IMR-90 (cell line): ENCODE results near the gene TRIM17. TPM values are rescaled to one million over a fixed set of nuclear protein-coding genes. Genes with fewer than 3 reads are reported as not detected.

Experiments
- ATAC-seq: fragments of 200-7000 bp; cut with Tn5 transposase; 2 replicates; pipeline ENCODE4 v1.9.1; 2020; ENCODE audit warnings: low read depth, mild to moderate bottlenecking, moderate library complexity
- BruUV-seq: library from RNA; stranded (reverse); fragments of 400-500 nt; replicated peaks from 2 replicates; lab custom pipeline; 2021; lab: Mats Ljungman, UMichigan
- CTCF ChIA-PET: fragments of 300-600 bp; formaldehyde crosslinking; extraction: SDS; loops from one replicate; lab custom pipeline; 2021; ENCODE audit warnings: antibody characterized with exemption; lab: Yijun Ruan, JAX
- POLR2A ChIA-PET: fragments of 300-600 bp; sonication (Branson Sonifier 250); formaldehyde crosslinking; loops from one replicate; lab custom pipeline; 2022; ENCODE audit warnings: antibody characterized with exemption; ENCODE audit not compliant: unreplicated experiment; lab: Charles Lee
- DNase-seq: peaks from one replicate; pipeline ENCODE4 v3.0.0; 2013
- H2AFZ ChIP-seq: replicated peaks from 2 replicates; pipeline ENCODE3; 2013; ENCODE audit warnings: low read length, mild to moderate bottlenecking; ENCODE audit not compliant: poor library complexity
- H2AK5ac ChIP-seq: 2 replicates; pipeline ENCODE4 v1.6.1; 2013; ENCODE audit warnings: low read depth, low read length, inconsistent platforms
- H2AK9ac ChIP-seq: replicated peaks from 2 replicates; pipeline ENCODE3; 2013; ENCODE audit warnings: mild to moderate bottlenecking, low read depth, low read length, moderate library complexity; ENCODE audit not compliant: poor library complexity
- H2BK120ac ChIP-seq: 2 replicates; pipeline ENCODE4 v1.6.1; 2013; ENCODE audit warnings: low read depth, low read length, inconsistent platforms
- H2BK15ac ChIP-seq: 3 replicates; pipeline ENCODE4 v1.6.1; 2013; ENCODE audit warnings: low read depth, low read length, inconsistent platforms
- H2BK20ac ChIP-seq: 2 replicates; pipeline ENCODE4 v1.6.1; 2013; ENCODE audit warnings: low read depth, mild to moderate bottlenecking, inconsistent platforms, low read length, moderate library complexity
- H2BK5ac ChIP-seq: 2 replicates; pipeline ENCODE4 v1.6.1; 2013; ENCODE audit warnings: mild to moderate bottlenecking, low read depth, low read length, inconsistent platforms; ENCODE audit not compliant: poor library complexity, severe bottlenecking
- H3K14ac ChIP-seq: replicated peaks from 2 replicates; pipeline ENCODE4 v1.6.1; 2013; ENCODE audit warnings: low read depth, low read length, inconsistent platforms
- H3K18ac ChIP-seq: 2 replicates; pipeline ENCODE4 v1.6.1; 2013; ENCODE audit warnings: low read depth, low read length, control low read depth
- H3K23ac ChIP-seq: 2 replicates; pipeline ENCODE4 v1.6.1; 2013; ENCODE audit warnings: low read depth, low read length, inconsistent platforms
- H3K27ac ChIP-seq: 2 replicates; pipeline ENCODE4 v1.5.1; 2013; ENCODE audit warnings: mild to moderate bottlenecking, control low read depth, low read length; ENCODE audit not compliant: insufficient read depth
- H3K27me3 ChIP-seq: 2 replicates; pipeline ENCODE4 v1.6.1; 2013; ENCODE audit warnings: low read length; ENCODE audit not compliant: control insufficient read depth, insufficient read depth
- H3K36me3 ChIP-seq: 2 replicates; pipeline ENCODE4 v1.6.1; 2013; ENCODE audit warnings: low read length, mixed read lengths; ENCODE audit not compliant: control insufficient read depth, insufficient read depth
- H3K4ac ChIP-seq: 2 replicates; pipeline ENCODE4 v1.6.1; 2013; ENCODE audit warnings: low read depth, low read length, inconsistent platforms
- H3K4me1 ChIP-seq: 2 replicates; pipeline ENCODE4 v1.6.1; 2013; ENCODE audit warnings: low read length, mixed read lengths; ENCODE audit not compliant: control insufficient read depth, insufficient read depth
- H3K4me2 ChIP-seq: 2 replicates; pipeline ENCODE4 v1.6.1; 2013; ENCODE audit warnings: low read depth, mild to moderate bottlenecking, control low read depth, low read length, moderate library complexity
- H3K4me3 ChIP-seq: 2 replicates; pipeline ENCODE4 v1.5.1; 2013; ENCODE audit warnings: low read depth, mild to moderate bottlenecking, control low read depth, low read length, moderate library complexity; ENCODE audit not compliant: insufficient read depth
- H3K56ac ChIP-seq: 2 replicates; pipeline ENCODE4 v1.6.1; 2013; ENCODE audit warnings: low read length, inconsistent platforms; ENCODE audit not compliant: insufficient read depth; ENCODE audit errors: extremely low read depth
- H3K79me1 ChIP-seq, 2 experiments: 2 replicates each; pipeline ENCODE4 v1.6.1; 2013; ENCODE audit warnings: low read length in 2 of 2, inconsistent platforms in 1 of 2, low read depth in 1 of 2
- H3K9ac ChIP-seq: 2 replicates; pipeline ENCODE4 v1.6.1; 2013; ENCODE audit warnings: low read depth, low read length, control low read depth
- H3K9me1 ChIP-seq: 2 replicates; pipeline ENCODE4 v1.6.1; 2013; ENCODE audit warnings: low read length, inconsistent platforms; ENCODE audit not compliant: insufficient read depth
- H3K9me3 ChIP-seq: 2 replicates; pipeline ENCODE4 v1.6.1; 2013; ENCODE audit warnings: low read length; ENCODE audit not compliant: control insufficient read depth, insufficient read depth
- H4K20me1 ChIP-seq: 2 replicates; pipeline ENCODE4 v1.6.1; 2013; ENCODE audit warnings: low read length, inconsistent platforms; ENCODE audit not compliant: insufficient read depth
- H4K5ac ChIP-seq: 2 replicates; pipeline ENCODE4 v1.6.1; 2013; ENCODE audit warnings: mild to moderate bottlenecking, low read depth, low read length, control low read depth
- H4K8ac ChIP-seq, 2 experiments: 2 replicates each; pipeline ENCODE4 v1.6.1; 2013; ENCODE audit warnings: low read depth in 2 of 2, low read length in 2 of 2, control low read depth in 1 of 2, inconsistent platforms in 1 of 2
- H4K91ac ChIP-seq: 2 replicates; pipeline ENCODE4 v1.6.1; 2013; ENCODE audit warnings: low read depth, low read length, inconsistent platforms; ENCODE audit not compliant: insufficient read depth
- BHLHE40 ChIP-seq: fragments of 150-350 bp; IDR thresholded peaks from 2 replicates; pipeline ENCODE4 v1.6.1; 2016; ENCODE audit warnings: mild to moderate bottlenecking, low read depth, low read length
- CEBPB ChIP-seq: IDR thresholded peaks from 2 replicates; pipeline ENCODE4 v1.6.1; 2012; ENCODE audit warnings: low read depth, low read length, improper control_type of control experiment
- MAFK ChIP-seq: IDR thresholded peaks from 2 replicates; pipeline ENCODE4 v1.6.1; 2012; ENCODE audit warnings: low read depth, low read length, improper control_type of control experiment
- MAZ ChIP-seq: IDR thresholded peaks from 2 replicates; pipeline ENCODE4 v1.6.1; 2012; ENCODE audit warnings: low read depth, mild to moderate bottlenecking, low read length, improper control_type of control experiment, moderate library complexity, borderline replicate concordance
- WGBS, 2 experiments: methylation state at CpG; one replicate each; pipeline versions ENCODE4 v1.1.5 to v1.1.7; 2013; ENCODE audit warnings: missing lambda C conversion rate in 2 of 2; ENCODE audit not compliant: insufficient read length in 1 of 2; ENCODE audit errors: extremely low coverage in 2 of 2; 5-methylcytosine and 5-hydroxymethylcytosine counted together
- dilution Hi-C: fragments of 300-500 bp; cut with HindIII; formaldehyde crosslinking; loops from one replicate; pipeline ENCODE4 v1.14.3; 2018; ENCODE audit warnings: low sequenced_read_pairs; ENCODE audit not compliant: unreplicated experiment
- in situ Hi-C: fragments of 300-500 bp; cut with MboI; formaldehyde crosslinking; loops from 3 replicates; pipeline ENCODE4 v1.14.3; 2019; ENCODE audit warnings: low sequenced_read_pairs, inconsistent platforms, mixed read lengths
- intact Hi-C: fragments of 100-400 bp; cut with micrococcal nuclease; formaldehyde crosslinking; loops from 2 replicates; pipeline ENCODE4 v1.10.0; 2022
- polyA plus RNA-seq, 3 experiments: library from polyadenylated mRNA; depleted of rRNA; stranded (reverse); fragments of >200 nt; gene quantifications; 2 replicates each; pipeline ENCODE4 v1.2.3, GENCODE V29; 2012; ENCODE audit warnings: low replicate concordance in 1 of 3
- total RNA-seq: library from RNA; depleted of rRNA; stranded (reverse); fragments of >200 nt; gene quantifications from 2 replicates; pipeline ENCODE4 v1.2.3, GENCODE V29; 2012

Gene TRIM17
- total and polyA plus RNA-seq, 2 of the 4 experiments (the other 2 are of a cell fraction), result 0.39 TPM; not detected in 1

DNA sequence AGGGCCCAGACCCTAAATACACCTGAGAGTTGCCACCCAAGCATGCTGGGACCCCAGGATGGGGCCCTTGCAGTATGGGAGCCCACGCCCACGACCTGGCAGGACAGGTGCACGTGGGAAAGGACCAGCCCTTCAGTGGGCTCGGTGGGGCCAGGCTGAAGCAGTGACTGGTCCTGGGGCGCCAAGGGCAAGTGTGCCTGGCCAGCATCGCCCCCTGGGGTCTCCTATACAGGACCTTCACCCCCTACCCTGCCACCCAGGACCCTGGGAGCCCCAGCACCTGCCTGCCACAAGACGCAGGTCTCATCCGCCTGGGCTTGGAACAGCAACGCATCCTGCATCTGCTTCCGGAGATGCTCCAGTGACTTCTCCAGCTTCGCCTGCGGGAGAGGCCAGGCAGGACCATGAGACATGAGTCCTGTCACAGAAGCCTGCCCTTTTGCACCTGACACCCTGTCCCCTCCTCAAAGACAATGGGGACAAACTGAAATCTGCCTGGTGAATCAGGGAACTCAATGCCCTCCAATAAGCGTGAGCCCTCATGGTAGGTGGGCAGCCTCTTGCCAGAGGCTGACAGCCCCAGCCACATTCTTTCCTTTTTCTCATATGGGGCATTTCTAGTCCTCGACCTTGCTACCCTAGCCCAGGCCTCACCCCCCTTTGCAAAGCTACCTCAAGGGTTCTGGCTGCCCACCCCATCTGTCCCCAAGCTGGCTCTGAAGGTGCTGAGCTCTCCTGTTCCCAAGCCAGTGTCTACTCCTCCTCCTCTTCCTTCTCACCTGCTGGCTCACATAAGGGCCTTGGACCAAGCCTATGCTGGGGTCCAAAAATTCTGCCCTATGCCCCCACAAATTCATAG, 14.7 kb downstream of the TRIM17 start (continued):
- no peak for TF ChIP-seq MAZ

DNA sequence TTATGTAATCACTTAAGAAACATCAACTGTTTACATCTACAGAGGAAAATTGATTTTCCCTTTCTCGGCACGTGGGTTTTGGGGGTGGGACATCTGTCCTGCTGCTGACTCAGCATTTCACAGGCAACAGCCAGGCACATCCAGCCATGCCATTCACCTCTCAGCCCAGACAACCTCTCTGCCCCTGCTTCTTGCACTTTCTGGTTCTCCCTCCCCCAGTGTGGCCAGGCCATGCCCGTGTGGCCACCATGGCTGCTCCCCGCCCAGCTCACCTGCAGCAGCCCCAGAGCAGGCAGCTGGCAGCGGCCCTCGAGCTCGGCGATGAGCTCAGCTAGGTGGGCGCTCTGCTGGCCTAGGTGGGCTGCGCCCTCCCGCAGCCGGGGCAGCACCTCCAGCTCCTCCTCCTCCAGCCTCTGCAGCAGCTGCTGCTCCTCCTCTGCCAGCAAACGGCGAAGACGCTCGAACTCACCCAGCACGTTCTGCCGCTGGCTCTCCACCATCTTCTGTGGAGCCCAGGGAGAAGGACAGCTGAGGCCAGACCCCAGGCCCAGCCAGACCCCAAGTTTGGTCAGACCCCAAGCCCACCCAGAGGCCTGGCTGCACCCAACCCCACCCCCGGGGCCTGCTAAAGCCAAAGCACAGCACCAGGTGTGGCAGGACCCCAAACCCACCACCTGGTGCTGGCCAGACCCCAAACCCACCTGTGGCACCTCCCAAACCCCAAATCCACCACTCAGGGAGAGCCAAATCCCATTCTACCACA, 15.8 kb downstream of the TRIM17 start:
- Histone ChIP-seq H2BK20ac (no peak overlapping the region), H3K4me3 (no peak overlapping the region), H3K56ac (no peak overlapping the region), H2BK120ac (no peak overlapping the region), H4K5ac (no peak overlapping the region), H3K36me3 (peaks cover 50% of the 10 kb centered on the region), H3K4me1 (peaks cover 11% of the 10 kb centered on the region), H2AFZ (no peak overlapping the region), H4K8ac (no peak overlapping the region), H3K9ac (no peak overlapping the region), H3K4ac (no peak overlapping the region), H3K27me3 (no peaks in the 10 kb centered on the region), H3K9me1 (peaks cover 2% of the 10 kb centered on the region; the same call in 1 of the 2 replicates), H3K18ac (no peak overlapping the region), H3K14ac (no peak overlapping the region), H2BK15ac (no peak overlapping the region), H3K27ac (no peak overlapping the region), H4K91ac (no peak overlapping the region), H2AK5ac (no peak overlapping the region), H4K20me1 (peaks cover 67% of the 10 kb centered on the region), H3K9me3 (no peaks in the 10 kb centered on the region), H3K23ac (no peak overlapping the region), H2AK9ac (no peak overlapping the region), H3K79me1 (peaks cover 15 to 83% of the 10 kb centered on the region in 2 experiments), H2BK5ac (no peak overlapping the region), H3K4me2 (no peak overlapping the region)
- dilution Hi-C loops, result no loop called here
- WGBS, 2 experiments, result 91% methylated on average over 15 of the region's 19 CpGs; no CpG with 5 or more reads in 1 of the 2 experiments
- no peak for ATAC-seq
- POLR2A ChIA-PET, result no interaction called here
- in situ Hi-C loops, result no loop called here
- no peak for DNase-seq
- intact Hi-C loops, result no loop called here
- CTCF ChIA-PET, result no interaction called here
- BruUV-seq, result no TSS peak
- TF ChIP-seq MAFK (peak; percentile 99), CEBPB (no peak), BHLHE40 (no peak)
